GM21529 (cell line): ENCODE results near the gene TENM4.

ENCODE experiments used
- ATAC-seq: cut with Tn5 transposase; IDR thresholded peaks from one replicate; pipeline ENCODE4 v1.9.1; 2021; ENCODE audit not compliant: unreplicated experiment

Gene TENM4

GRCh38 chr11:79067352-79067679 lies 373.5 kb downstream of the TENM4 start:
- ATAC-seq, result no peak

DNA sequence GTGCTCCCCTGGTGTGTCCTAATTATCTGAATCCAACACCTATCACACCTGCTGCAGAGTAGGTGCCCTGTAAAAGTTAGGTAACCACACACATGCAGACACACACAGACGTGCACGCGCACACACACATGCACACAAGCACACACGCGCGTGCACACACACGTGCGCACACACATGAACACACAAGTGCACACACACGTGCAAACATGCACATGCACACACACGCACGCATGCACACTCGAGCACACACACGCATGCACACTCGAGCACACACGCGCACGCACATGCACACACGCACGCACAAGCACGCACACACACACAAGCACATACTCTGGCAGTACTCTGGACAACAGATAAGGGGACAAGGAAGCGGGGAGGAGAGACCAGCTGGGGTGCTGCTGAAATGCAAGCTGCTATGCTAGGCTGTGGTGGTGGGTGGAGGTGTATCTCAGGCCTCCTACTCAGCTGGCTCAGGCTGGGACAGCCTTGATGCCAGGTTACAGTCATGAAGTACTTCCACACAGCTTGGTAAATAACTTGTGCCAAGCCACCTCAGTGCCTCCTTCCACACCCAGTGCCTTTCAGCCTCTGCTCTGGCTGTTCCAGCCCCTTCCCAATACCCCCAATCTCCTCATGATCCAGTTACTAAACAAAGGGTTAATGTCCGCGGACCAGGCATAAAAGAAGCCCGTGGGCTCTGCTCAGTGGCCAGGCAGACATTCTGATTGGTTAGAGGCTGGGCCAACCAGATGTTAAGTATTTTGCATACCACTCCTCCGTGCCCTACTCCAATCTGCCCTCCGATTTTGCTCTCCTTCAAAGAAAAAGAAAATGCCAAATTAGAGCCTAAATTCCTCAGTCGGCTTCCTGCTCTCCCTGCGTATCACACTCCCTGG lies 374.1 kb downstream of the TENM4 start:
- ATAC-seq, result no peak

DNA sequence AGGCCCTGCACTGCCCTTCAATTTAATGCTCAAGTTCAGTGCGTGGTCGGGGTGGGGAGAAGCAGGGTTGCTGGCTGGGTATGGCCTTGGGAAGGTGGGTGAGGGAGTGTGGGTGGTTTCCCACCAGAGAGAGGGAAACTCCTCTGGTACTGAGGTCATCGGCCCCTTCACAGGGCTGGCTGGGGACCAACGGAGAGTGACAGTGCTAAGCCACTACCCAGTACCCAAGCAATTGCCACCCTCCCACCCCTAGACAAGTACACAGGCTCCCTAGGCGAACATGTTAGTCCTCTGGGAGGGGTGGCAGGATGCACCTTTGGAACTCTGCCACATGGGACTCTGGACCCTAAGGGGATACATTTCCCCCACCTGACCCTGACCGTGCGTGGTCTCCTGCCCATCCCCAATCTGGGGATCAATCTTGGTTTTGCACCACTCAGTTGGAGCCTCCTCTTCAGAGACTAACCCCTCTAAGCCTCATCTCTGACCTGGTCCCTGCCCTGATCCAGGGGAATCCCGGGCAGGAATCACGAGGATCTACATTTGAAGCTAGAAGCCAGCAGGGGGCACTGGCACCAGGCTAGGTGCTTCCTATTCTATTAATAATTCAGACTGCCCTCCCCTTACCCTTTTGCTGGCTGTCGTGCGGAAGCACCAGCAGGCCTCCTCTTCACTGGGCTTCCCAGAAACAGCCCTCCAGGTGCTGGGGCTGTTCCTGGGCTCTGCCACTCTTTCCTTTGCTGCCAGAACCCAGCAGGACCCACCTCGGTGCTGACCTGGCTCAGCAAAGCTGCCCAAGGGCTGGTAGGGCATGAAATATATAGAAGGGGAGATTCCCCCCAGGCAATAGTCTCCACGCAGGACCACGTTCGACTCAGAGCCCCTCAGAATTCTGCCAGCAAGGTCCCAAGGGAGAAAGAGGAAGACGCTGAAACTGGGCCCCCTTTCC lies 377.7 kb downstream of the TENM4 start:
- ATAC-seq, result no peak

- ATAC-seq, result no peak
These were observed 380.5 kb downstream of the TENM4 start for GRCh38 chr11:79060081-79060953.

GRCh38 chr11:79059141-79059540 lies 381.7 kb downstream of the TENM4 start:
- ATAC-seq, result no peak

GRCh38 chr11:79055856-79056631 lies 384.8 kb downstream of the TENM4 start:
- ATAC-seq, result no peak

- no peak for ATAC-seq
These were observed 386.2 kb downstream of the TENM4 start for GRCh38 chr11:79054636-79055035.

- ATAC-seq, result no peak
These were observed 388.3 kb downstream of the TENM4 start for GRCh38 chr11:79052544-79052943.

DNA sequence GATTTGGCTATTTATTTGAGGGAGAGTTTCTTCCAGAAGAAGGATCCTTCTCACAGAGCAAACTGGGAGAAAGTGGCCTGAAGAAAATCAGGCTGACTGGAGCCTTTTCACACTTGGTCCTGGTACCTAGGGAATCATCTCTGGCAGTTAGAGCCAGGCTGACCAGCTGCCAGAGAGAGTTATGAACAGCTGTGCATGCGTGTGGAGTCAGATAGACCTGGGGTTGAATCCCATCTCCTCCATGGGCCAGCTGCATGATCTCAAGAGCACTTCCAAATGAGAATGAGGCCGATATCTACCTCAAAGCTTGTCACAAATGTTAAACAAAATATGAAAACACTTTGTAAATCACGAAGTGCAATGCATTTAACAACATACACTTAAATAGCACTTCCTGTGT lies 390.0 kb downstream of the TENM4 start:
- no peak for ATAC-seq

GRCh38 chr11:79049741-79050179 lies 391.1 kb downstream of the TENM4 start:
- no peak for ATAC-seq

GRCh38 chr11:79047980-79048379 lies 392.9 kb downstream of the TENM4 start:
- ATAC-seq, result no peak

GRCh38 chr11:79047321-79047720 lies 393.5 kb downstream of the TENM4 start:
- ATAC-seq, result no peak

GRCh38 chr11:79046366-79046765 lies 394.5 kb downstream of the TENM4 start:
- ATAC-seq, result no peak

DNA sequence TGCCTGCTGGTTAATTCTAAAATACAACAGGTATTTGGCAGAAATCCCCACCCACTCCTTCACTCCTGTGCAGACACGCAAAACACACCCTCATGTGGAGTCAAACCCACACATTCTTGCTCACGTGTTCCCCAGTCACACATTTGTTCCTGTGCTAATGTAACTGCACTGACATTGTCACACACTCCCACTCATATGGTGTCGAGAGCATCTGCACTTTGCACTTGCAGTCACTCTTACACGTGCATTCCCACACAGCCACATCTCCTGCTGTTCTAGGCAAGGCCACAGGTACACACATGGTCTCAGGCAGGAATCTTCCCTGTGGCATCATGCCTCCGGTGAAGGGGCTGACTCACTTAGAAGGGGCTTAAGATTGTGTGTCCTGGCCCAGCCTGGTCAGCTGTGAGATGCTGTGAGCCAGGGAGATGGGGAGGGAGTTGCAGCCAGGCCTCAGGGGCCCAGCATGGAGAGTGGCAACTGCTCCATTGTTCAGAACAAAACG lies 395.0 kb downstream of the TENM4 start:
- ATAC-seq, result no peak

DNA sequence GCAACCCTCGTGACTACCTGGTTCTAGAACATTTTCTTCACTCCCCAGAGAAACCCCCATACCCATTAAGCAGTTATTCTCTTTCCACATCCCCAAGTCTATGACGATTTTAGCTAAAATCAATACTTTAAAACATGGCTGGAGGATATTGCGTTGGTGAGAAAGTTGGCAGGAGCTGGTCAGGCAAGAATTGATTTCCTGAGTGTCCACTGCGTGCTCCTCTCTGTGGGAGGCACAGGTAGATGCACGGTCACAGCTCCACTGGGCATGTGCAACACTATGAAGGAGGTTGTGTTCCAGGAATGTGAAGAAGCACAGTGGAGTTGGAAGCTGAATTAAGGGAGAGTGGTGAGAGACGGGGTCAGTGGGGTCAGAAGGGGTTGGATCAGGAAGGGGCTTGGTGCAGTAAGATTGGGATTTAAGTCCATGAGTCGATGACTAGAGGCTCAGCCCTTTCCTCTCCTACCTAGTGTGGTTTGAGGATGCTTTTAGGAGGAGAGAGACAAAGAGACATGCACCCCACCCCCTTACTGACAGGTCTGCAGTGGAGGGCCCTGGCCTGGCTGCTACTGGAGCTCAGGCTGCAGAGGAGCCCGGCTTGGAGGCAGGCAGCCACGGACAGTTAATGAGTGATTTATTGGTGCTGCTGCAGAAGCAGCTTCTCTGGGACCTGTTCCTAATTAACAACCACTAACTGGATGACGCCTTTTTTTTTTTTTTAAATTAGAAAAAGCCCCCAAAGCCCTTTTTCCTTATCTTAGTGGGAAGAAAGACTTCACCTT lies 395.6 kb downstream of the TENM4 start:
- ATAC-seq, result no peak

DNA sequence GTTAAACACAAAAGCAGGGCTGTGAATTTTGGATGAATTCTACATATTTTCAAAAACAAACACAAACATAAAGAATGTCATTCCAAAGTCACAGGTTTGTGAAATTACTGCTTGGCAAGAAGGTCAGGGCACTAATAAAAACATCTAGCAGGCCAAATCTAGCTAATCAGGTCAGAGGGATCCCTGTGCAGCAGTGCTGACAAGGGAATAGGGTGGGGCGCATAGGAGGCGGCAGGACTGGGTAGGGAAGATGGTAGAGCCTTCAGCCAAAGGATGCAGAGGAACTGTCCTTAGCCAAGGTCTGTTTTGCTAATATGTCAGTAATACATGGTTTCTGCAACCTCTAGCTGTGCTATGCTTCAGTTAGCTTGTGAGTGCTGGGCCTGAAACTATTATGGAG lies 396.6 kb downstream of the TENM4 start:
- ATAC-seq, result no peak

DNA sequence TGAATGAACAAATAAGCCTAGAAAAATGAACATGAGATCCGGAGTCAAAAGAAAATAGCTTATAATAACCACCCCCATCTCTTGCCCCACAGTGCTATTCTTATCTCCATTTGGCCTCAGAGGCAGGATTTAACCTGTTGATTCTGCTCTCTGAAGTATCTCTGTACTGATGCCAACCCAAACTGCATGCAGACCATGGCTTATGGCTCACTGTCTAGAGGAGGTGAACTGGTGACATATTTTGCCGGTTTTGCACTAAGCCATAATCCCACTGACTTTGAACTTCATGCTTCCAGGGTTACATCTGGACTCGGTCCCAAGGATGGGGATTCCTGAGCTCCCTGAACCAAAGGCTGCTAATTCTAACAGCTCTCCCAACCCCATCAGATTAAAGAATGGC lies 397.1 kb downstream of the TENM4 start:
- ATAC-seq, result no peak

- ATAC-seq, result no peak
These were observed 398.0 kb downstream of the TENM4 start for GRCh38 chr11:79042824-79043223.

GRCh38 chr11:79040348-79040747 lies 400.5 kb downstream of the TENM4 start:
- no peak for ATAC-seq
